Muscle of back (tissue), 11 donors: Measurements from ENCODE around the gene SAMD3. TPM values are rescaled to one million over a fixed set of nuclear protein-coding genes. Genes with fewer than 3 reads are reported as not detected.
A peak's percentile ranks its signal among the peaks of the same experiment; 100 is the strongest.
"Not testable (repeated sequence)": the region's sequence is repeated elsewhere in the genome, so short reads cannot be mapped to it uniquely, and the experiment has no call there.

Source experiments
- DNase-seq, 3 donors: peaks; one replicate each; pipeline versions ENCODE4 v3.0.0 to v3.0.0-alpha.2; 2013
- polyA plus RNA-seq, 10 donors: library from polyadenylated mRNA; unstranded; fragments of 120-200 nt; gene quantifications; one replicate each; pipeline ENCODE4 v1.2.1, GENCODE V29; 2013; ENCODE audit not compliant: insufficient read length in 10 of 10

The SAMD3 gene
- polyA plus RNA-seq, 10 donors = 0.74 to 4.4 (median 1.2) TPM

DNA sequence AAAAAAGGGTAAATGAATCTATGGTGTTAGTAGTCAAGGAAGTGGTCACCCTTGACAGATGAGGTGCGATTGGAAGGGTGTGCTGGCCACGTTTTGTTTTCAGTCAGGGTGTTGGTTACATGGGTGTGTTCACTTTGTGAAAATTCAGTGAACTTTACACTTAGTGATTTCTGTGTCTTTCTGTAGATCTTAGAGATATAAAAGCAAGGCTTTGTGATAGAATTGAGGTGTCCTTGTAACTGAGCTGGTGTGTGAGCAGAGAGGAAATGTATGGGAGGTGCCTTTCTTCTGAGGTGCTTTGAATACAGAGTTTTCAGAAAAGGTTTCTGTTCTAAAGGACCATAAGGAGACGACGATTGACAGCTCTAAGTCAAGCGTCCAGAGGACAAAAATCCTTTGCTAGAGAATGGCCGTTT, 90.5 kb downstream of the SAMD3 start:
- no peak for DNase-seq

DNA sequence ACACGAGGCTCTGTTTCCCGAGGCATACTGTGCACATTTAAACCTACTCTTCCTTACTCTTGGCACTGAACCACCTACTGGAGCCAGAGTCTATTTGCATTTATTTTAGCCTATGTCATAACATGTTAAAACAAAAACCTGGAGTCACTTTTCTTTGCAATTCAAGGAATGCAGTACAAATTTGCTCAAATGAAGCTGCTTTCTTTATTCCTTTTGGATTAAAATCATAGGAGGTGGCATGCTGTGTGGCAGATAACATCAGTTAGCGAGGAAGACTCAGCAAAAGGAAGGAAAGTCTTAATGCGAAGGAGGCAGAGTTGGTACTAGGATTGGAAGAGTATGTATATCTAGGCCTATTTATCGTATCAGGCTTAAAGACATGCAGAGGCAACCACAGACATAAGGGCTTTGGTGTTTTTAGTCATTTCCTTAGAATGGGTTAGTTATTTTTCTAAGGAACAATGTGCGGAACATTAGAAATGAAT, 92.9 kb downstream of the SAMD3 start:
- DNase-seq = no peak

DNA sequence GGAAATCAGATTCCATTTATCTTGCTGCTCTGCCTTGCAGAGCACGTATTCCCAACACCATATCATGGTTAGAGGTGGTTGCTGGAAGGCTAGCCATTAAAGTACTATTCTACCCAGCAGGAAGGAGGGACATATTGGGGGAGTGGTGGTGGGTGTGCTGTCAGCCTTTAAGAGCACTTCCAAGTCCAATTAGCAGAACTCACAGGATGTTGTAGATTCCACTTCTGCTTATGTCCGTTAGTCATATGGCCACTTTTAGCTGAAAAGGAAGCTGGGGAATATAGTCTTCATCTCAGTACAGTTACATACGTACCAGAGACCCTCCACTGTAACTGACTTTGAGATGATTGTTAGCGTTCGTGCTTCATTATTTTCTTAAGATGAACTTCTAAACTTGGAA, 94.4 kb downstream of the SAMD3 start:
- no peak for DNase-seq

DNA sequence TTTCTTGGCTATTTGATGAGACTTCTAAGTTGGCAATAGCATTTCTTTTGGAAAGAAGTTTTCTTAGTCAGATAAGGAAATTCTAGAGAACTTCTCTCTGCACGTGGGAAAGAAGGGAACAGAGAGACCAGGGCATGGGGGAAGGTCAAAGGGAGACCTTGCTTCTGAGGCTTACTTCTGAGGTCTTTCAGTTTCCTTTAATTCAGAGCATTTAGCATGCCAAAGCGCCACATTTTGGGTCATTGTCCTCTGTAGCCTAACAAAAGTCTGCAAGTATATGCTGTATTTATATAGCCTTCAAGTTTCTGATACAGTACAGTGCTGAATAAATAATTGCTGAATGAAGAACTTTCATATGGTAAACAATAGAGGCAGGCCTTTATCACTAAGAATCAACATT, 95.6 kb downstream of the SAMD3 start:
- DNase-seq = no peak

DNA sequence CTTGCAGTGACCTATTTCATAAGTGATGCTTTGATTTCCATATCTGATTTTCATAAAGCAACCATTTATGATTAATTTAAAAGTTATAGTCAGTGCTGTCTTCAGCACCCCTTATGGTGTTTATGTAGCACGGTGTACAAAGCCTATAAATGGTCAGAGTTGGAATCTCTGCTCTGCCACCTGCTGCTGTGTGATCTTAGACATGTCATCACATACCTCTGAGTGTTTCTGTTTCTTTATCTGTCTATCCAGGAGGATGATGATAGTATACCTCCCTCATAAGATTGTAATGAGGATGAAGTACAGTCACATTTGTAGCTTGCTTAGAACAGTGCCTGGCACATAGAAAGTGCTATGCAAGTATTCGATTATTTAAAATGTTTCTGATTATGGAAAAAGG, 100.5 kb downstream of the SAMD3 start:
- DNase-seq = no peak

DNA sequence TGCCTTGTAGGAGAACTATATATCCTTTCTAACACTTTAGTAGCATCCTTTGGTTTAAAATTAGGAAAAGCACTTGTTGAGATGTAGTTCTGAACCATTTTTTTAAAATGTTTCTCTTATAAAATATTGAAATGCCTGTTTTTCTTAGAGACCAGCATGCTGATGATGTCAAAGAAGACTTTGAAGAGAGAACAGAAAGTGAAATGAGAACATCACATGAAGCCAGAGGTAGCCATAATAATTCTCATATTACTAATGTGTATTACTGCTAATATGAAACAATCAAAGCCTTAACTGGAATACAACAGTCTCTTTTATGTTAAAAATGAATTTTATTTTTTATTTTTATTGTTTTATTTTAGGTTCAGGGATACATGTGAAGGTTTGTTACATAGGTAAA, 102.0 kb downstream of the SAMD3 start:
- no peak for DNase-seq

DNA sequence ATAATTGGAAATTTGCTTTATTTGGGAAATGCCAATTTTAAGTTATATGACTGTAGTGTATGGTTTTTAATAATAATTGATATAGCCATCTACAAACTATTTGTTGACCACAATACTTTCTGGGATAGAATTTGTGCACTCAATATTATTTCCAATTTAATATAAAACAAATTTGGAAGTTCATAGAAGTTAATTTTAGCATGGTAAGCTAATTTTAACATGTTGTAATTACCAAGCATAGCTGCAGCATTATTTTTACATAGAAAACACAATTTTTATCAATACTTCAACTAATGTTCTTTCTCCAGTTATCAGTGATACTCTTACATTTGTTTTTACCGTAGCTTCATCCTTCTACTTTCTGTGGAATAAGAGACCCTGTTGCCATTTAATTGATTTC, 103.5 kb downstream of the SAMD3 start:
- no peak for DNase-seq

DNA sequence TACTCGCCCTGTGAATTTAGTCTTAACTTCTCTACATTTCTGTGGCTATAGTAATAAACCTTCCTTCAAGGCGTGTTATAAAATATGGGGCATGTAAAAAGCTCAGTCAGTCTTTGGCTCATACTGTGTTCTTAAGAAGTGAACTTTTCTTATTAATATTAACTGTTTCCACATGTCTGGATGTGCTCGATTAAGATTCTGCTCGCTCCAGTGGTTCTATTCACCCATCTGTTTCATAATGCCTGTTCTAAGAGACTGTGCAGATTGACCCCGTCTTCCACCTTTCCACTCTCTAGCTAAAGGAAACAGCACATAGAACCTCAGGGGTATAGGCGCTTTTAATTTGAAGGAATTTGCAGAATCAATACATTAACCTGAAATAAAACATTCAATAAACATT, 104.5 kb downstream of the SAMD3 start:
- peak in 2 of 3 donors; percentile 15 to 43 for DNase-seq

DNA sequence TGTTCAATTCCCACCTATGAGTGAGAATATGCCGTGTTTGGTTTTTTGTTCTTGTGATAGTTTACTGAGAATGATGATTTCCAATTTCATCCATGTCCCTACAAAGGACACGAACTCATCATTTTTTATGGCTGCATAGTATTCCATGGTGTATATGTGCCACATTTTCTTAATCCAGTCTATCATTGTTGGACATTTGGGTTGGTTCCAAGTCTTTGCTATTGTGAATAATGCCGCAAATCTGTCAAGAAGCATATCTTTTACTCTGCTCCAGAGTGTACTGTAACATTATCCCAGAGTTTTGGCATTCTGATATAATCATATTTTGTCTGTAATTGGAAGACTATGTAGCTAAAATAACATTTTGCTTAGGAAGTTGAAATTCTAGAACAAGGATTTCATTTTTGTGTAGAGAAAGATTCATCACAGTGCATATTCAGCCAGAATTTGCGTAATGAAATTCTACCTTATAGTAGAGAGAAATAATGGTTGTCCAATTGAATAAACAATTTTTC, 105.5 kb downstream of the SAMD3 start:
- DNase-seq = not testable (repeated sequence)

DNA sequence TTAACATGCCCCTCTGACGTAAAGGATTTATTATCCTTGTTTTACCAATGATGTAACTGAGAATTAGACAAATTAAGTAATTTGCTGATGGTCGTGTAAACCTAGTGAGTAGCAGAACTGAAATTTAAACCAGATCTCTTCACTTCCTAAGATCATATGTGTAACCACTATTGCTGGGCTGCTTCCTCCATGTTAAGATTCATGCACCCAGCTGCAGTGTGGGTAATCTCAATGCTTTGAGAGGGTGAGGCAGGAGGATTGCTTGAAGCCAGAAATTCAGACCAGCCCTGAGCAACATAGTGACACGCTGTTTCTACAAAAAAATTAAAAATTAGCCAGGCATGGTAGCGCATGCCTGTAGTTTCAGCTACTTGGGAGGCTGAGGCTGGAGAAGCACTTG, 106.5 kb downstream of the SAMD3 start:
- DNase-seq = no peak

DNA sequence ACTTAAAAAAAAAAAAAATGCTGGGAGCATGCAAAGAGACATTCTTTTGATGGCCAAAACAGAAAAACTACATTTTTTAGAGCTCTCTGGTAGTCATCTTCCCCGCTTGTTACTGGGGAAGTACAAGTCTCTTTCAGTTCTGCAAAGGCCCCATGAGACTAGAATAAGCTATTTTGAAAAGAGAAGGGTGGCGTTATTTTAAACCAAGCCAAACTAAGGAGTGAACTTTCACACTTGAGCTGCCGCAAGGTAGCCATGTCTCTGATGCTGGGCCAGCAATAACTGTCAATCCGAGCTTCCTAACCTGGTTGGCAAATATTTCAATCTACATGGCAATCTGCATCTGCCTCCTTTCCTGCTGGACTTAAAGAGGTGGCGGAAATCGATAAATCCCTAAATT, 107.7 kb downstream of the SAMD3 start:
- DNase-seq = no peak

DNA sequence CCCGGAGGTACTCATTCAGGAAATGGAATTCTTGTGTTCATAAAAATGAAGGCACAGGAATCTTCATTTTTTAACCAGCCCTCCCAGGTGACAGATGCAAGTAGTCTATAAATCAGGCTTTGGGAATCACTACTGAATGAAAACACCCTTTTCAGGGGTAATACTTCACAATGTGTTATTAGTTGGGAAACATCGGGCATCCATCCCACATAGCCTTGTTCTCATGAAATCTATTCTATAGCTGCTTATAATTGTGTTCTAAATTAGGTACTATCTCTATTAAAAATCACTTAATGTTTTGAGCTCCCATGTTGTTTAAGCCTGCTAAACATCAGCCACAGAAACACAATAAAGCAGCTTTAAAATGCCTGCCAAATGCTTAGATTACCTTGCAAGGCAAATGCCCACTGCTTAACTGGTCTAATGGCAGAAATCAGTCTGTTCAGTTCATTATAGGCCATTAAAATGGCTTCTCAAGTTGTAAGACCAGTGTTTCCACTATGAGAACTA, 109.5 kb downstream of the SAMD3 start:
- DNase-seq = no peak

DNA sequence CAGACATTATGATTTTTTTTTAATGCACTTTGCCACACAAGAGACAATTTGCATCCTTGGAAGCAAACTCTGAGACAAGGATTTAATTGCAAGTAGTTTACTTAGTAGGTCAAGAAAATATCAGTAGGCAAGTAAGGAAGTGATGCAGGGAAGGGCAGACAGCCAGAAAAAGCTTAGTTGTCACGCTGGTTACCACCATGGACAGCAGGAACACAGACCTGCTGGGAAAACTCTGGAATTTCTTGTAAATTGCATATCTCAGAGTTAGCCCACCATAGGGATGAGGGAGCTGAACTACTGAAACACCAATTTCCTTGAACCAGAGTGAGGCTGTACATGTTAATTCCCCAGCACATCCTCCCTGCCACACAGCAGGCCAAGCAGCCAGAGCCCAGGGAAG, 111.7 kb downstream of the SAMD3 start:
- DNase-seq = no peak

DNA sequence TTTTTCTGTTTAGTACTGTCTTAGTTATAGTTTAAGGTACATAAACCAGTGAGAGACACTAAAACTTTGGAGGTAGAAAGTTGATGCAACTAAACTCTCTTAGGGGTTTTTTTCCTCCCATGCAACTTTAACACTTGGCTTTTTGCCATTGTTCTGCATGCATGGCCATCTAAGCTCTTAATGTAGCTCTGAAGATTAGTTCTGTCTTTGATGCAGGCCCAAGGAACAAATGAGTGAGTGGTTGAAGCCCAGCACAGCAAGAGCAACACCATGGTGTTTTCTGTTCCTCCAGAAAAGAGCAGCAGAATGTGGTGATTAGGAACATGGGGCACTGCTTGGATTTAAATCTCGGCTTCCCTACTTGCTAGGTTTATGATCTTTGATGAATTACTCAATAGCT, 115.0 kb downstream of the SAMD3 start:
- no peak for DNase-seq

DNA sequence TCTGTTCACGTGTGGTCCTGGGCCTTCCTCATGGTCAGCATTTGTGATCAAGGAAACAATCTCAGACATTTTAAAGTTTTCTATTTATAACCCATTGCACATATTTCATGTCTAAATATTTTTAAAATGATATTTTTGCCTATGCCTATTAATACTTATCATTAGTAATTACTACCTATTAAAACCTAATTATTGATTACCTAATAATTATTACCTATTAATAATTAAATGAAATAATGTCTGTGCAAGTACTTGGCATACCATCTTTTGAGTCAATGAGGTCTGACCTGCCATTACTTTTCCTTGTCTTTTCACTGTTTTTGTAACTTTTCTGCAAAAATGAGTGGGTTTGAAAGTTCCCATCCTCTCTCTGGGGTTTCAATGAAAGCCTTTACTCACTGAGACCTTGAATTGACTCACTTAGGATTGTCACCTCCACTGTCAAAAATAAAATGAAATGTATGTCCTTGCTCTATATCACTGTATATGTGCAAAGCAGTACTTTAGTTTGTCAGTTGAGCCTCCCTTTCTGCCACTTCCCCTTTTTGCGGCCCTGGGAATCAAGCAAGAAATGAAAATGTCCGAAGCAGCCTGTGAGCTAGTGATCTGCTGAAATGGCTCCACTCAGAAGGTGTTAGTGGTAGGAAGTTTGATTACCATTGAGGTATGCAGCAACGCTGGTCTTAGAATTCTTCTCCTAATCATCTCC, 116.6 kb downstream of the SAMD3 start:
- no peak for DNase-seq

DNA sequence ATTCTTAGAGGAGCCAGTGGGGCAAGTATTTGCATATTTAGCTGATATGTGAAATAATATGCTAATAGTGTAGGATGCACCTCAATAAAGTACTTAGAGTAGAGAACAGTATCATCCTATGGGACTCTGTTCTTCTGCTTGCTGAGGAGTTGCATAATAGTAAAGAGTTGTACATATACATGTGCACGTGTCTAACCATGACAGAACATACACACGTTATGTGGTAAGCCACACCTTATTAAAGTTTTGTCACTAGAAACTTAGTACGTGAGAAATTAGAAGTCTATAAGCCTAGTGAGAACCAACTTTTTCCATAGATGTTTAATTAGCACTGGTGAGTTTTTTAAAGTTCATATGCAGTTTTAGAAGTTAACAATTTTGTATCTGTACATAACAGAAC, 123.6 kb downstream of the SAMD3 start:
- no peak for DNase-seq

DNA sequence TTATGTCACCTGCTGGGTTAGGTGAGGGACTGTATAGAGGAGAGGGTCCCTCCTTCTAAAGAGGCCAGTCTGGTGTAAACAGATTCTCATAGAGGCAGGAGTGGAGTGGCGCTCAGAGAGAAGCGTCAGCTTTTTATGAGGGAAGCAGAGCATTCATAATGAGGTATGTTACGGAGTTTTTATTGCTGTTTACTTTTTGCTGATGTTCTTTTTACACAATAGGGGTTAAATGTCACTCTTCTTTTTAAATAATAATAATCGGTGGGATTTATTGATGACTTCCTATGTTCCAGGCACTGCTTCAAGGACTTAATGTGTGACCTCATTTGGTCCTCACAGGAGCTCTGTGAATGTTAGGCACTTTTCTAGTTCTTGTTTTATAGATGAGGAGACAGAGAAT, 124.4 kb downstream of the SAMD3 start:
- DNase-seq = no peak

Other genes with a start within 250 kb of the SAMD3 start
- gene L3MBTL3, start 204.4 kb downstream of the SAMD3 start, polyA plus RNA-seq = 1 to 10 TPM; 4.6 to 8.8 (median 6.5) TPM
- gene TMEM200A, start 143.1 kb upstream of the SAMD3 start, polyA plus RNA-seq = 10 to 100 TPM; 11.5 to 21.8 (median 15.0) TPM